ENCODE measurements around the gene PAM. TPM values are rescaled to one million over a fixed set of nuclear protein-coding genes. Genes with fewer than 3 reads are reported as not detected.
A peak's percentile ranks its signal among the peaks of the same experiment; 100 is the strongest.

PAM gene
- total RNA-seq, 1 experiment from 2014 or later = 60.3 TPM

GRCh38 chr5:102863058-102863457 is 108.0 kb downstream of the PAM start:
- no peak for DNase-seq (ENCODE audit: unreplicated experiment)
- no peak overlapping the region for H3K27ac Mint-ChIP-seq (ENCODE audit: low read depth, unreplicated experiment)
- ChIA-PET POLR2A (interaction anchor here (0.7 to 1.0 kb wide), 2 partner anchors 18 to 102 kb away, joined by 3 to 6 read pairs; no protein-coding TSS in a partner anchor), CTCF (interaction anchor here (0.6 to 1.2 kb wide), 2 partner anchors 23 to 100 kb away, joined by 3 to 4 read pairs; no protein-coding TSS in a partner anchor)
- no peak for TF ChIP-seq CTCF (IDR thresholded peaks at IDR 0.05; ENCODE audit: unreplicated experiment)
- H3K4me3 Mint-ChIP-seq (ENCODE audit: unreplicated experiment) = no peak overlapping the region
- H3K4me1 Mint-ChIP-seq (ENCODE audit: insufficient read depth, unreplicated experiment) = peaks cover 12% of the 10 kb centered on the region
- BruUV-seq (replicated peaks) = no TSS peak
- no peaks in the 10 kb centered on the region for H3K27me3 Mint-ChIP-seq (ENCODE audit: insufficient read depth, unreplicated experiment)
- intact Hi-C loops (cut with micrococcal nuclease) = loop anchor here (10.0 kb wide), 1 partner anchor 112 kb away; no protein-coding TSS in a partner anchor
- H3K9me3 Mint-ChIP-seq (ENCODE audit: unreplicated experiment) = no peaks in the 10 kb centered on the region
- no peaks in the 10 kb centered on the region for H3K36me3 Mint-ChIP-seq (ENCODE audit: insufficient read depth, unreplicated experiment)

GRCh38 chr5:102863764-102864560 is 108.9 kb downstream of the PAM start:
- Mint-ChIP-seq H3K4me1 (ENCODE audit: insufficient read depth, unreplicated experiment) (peaks cover 11% of the 10 kb centered on the region), H3K36me3 (ENCODE audit: insufficient read depth, unreplicated experiment) (no peaks in the 10 kb centered on the region), H3K4me3 (ENCODE audit: unreplicated experiment) (no peak overlapping the region), H3K27ac (ENCODE audit: low read depth, unreplicated experiment) (no peak overlapping the region), H3K9me3 (ENCODE audit: unreplicated experiment) (no peaks in the 10 kb centered on the region), H3K27me3 (ENCODE audit: insufficient read depth, unreplicated experiment) (no peaks in the 10 kb centered on the region)
- BruUV-seq (replicated peaks) = no TSS peak
- CTCF ChIA-PET = no interaction called here
- POLR2A ChIA-PET = interaction anchor here (0.6 to 2.4 kb wide), 10 partner anchors 10 to 1675 kb away, joined by 3 to 8 read pairs (median 3); partner anchors contain the start of gene PPIP5K2
- no peak for TF ChIP-seq CTCF (IDR thresholded peaks at IDR 0.05; ENCODE audit: unreplicated experiment)
- no peak for DNase-seq (ENCODE audit: unreplicated experiment)
- intact Hi-C loops (cut with micrococcal nuclease) = loop anchor here (10.0 kb wide), 1 partner anchor 111 kb away; no protein-coding TSS in a partner anchor

GRCh38 chr5:102865171-102865509 is 110.0 kb downstream of the PAM start:
- peaks cover 7% of the 10 kb centered on the region for H3K4me1 Mint-ChIP-seq (ENCODE audit: insufficient read depth, unreplicated experiment)
- no peaks in the 10 kb centered on the region for H3K27me3 Mint-ChIP-seq (ENCODE audit: insufficient read depth, unreplicated experiment)
- intact Hi-C loops (cut with micrococcal nuclease) = loop anchor here (5.0 to 10.0 kb wide), 2 partner anchors 110 to 183 kb away; no protein-coding TSS in a partner anchor
- peak overlapping the region; percentile 73 for H3K4me3 Mint-ChIP-seq (ENCODE audit: unreplicated experiment)
- peaks cover 7% of the 10 kb centered on the region for H3K36me3 Mint-ChIP-seq (ENCODE audit: insufficient read depth, unreplicated experiment)
- no TSS peak for BruUV-seq (replicated peaks)
- TF ChIP-seq CTCF (IDR thresholded peaks at IDR 0.05; ENCODE audit: unreplicated experiment) = no peak
- ChIA-PET POLR2A (interaction anchor here (0.5 to 2.4 kb wide), 13 partner anchors 8 to 255 kb away, joined by 3 to 9 read pairs (median 5); partner anchors contain the start of genes GIN1 and PPIP5K2), CTCF (interaction anchor here (0.6 to 1.8 kb wide), 9 partner anchors 26 to 593 kb away, joined by 3 to 7 read pairs (median 4); no protein-coding TSS in a partner anchor)
- peak overlapping the region; percentile 73 for H3K27ac Mint-ChIP-seq (ENCODE audit: low read depth, unreplicated experiment)
- no peak for DNase-seq (ENCODE audit: unreplicated experiment)
- peaks cover 8% of the 10 kb centered on the region for H3K9me3 Mint-ChIP-seq (ENCODE audit: unreplicated experiment)
